PC-9 (cell line): Measurements from ENCODE around the gene CCDC85C. TPM values are rescaled to one million over a fixed set of nuclear protein-coding genes. Genes with fewer than 3 reads are reported as not detected.

Source experiments
- BruUV-seq: library from RNA; stranded (reverse); fragments of 400-500 nt; replicated peaks from 2 replicates; lab custom pipeline; 2021; lab: Mats Ljungman, UMichigan
- CTCF ChIA-PET: fragments of 300-600 bp; sonication (Branson Sonifier 250); formaldehyde crosslinking; loops from one replicate; lab custom pipeline; 2022; ENCODE audit warnings: antibody characterized with exemption; lab: Charles Lee
- POLR2A ChIA-PET: fragments of 300-600 bp; sonication (Branson Sonifier 250); formaldehyde crosslinking; loops from one replicate; lab custom pipeline; 2022; ENCODE audit warnings: antibody characterized with exemption; ENCODE audit not compliant: unreplicated experiment; lab: Charles Lee
- DNase-seq, 2 experiments: peaks; one replicate each; pipeline versions ENCODE4 v3.0.0 to v3.0.0-alpha.2; 2015 to 2022; ENCODE audit warnings: mixed read lengths in 1 of 2
- H2AFZ ChIP-seq: fragments of 200-600 bp; sonication (generic); 2 replicates; pipeline ENCODE4 v1.8.1; 2017; ENCODE audit warnings: antibody characterized with exemption
- H3F3A ChIP-seq: fragments of 200-600 bp; sonication (generic); 2 replicates; pipeline ENCODE4 v1.8.1; 2017; ENCODE audit warnings: antibody characterized with exemption, mild to moderate bottlenecking, low read depth; ENCODE audit not compliant: insufficient read depth
- H3K27ac ChIP-seq: fragments of 200-600 bp; sonication (generic); 2 replicates; pipeline ENCODE4 v1.6.1; 2016; ENCODE audit warnings: mixed run types
- H3K27me3 ChIP-seq: fragments of 200-600 bp; sonication (generic); 2 replicates; pipeline ENCODE4 v1.6.1; 2016; ENCODE audit warnings: low read depth, mixed run types; ENCODE audit not compliant: insufficient read depth
- H3K36me3 ChIP-seq: fragments of 200-600 bp; sonication (generic); 2 replicates; pipeline ENCODE4 v1.6.1; 2016; ENCODE audit warnings: low read depth, mixed run types
- H3K4me1 ChIP-seq: fragments of 200-600 bp; sonication (generic); replicated peaks from 2 replicates; pipeline ENCODE4 v1.6.1; 2016; ENCODE audit warnings: mixed run types; ENCODE audit not compliant: insufficient read depth
- H3K4me2 ChIP-seq: fragments of 200-600 bp; sonication (generic); 2 replicates; pipeline ENCODE4 v1.6.1; 2017; ENCODE audit warnings: mixed run types
- H3K4me3 ChIP-seq: fragments of 200-600 bp; sonication (generic); 2 replicates; pipeline ENCODE4 v1.6.1; 2016; ENCODE audit warnings: mixed run types
- H3K79me2 ChIP-seq: fragments of 200-600 bp; sonication (generic); 2 replicates; pipeline ENCODE4 v1.6.1; 2017; ENCODE audit warnings: low read depth, mixed run types
- H3K9me2 ChIP-seq: fragments of 200-600 bp; sonication (generic); 2 replicates; pipeline ENCODE4 v1.8.1; 2017; ENCODE audit warnings: mild to moderate bottlenecking; ENCODE audit not compliant: insufficient read depth
- H3K9me3 ChIP-seq: fragments of 200-600 bp; sonication (generic); 2 replicates; pipeline ENCODE4 v1.8.1; 2016; ENCODE audit warnings: low read depth; ENCODE audit not compliant: insufficient read depth
- H4K20me1 ChIP-seq: fragments of 200-600 bp; sonication (generic); 2 replicates; pipeline ENCODE4 v1.8.1; 2017; ENCODE audit not compliant: insufficient read depth
- CTCF ChIP-seq: fragments of 200-600 bp; sonication (generic); conservative IDR thresholded peaks from 2 replicates; pipeline ENCODE4 v1.6.1; 2017; ENCODE audit warnings: mixed run types, antibody characterized with exemption, mild to moderate bottlenecking, moderate library complexity
- EZH2 ChIP-seq: fragments of 200-600 bp; sonication (generic); IDR thresholded peaks from 2 replicates; pipeline ENCODE4 v1.8.0; 2017; ENCODE audit warnings: antibody characterized with exemption, low read depth
- intact Hi-C: fragments of 100-400 bp; cut with micrococcal nuclease; formaldehyde crosslinking; loops from one replicate; pipeline ENCODE4 v1.10.0; 2022; ENCODE audit not compliant: unreplicated experiment
- total RNA-seq: library from RNA; stranded (reverse); gene quantifications from 2 replicates; pipeline ENCODE4 v1.2.3, GENCODE V29; 2021

CCDC85C gene
- total RNA-seq, 1 experiment from 2014 or later, result 21.2 TPM

GRCh38 chr14:99560922-99561683, 42.9 kb downstream of the CCDC85C start:
- Histone ChIP-seq H3K79me2 (0 out of 2 replicates have a peak, but pooled peaks cover 3% of the 10 kb centered on the region), H3K27ac (no peak overlapping the region), H4K20me1 (no peaks in the 10 kb centered on the region), H2AFZ (no peak overlapping the region), H3K36me3 (no peaks in the 10 kb centered on the region), H3K4me1 (peaks cover 38% of the 10 kb centered on the region), H3K9me3 (no peaks in the 10 kb centered on the region), H3F3A (no peaks in the 10 kb centered on the region), H3K9me2 (no peaks in the 10 kb centered on the region), H3K4me3 (no peak overlapping the region), H3K4me2 (no peak overlapping the region; the same call in 1 of the 2 replicates), H3K27me3 (no peaks in the 10 kb centered on the region)
- no peak for TF ChIP-seq CTCF
- no peak for TF ChIP-seq EZH2
- ChIA-PET POLR2A (no interaction called here), CTCF (no interaction called here)
- BruUV-seq, result no TSS peak
- intact Hi-C loops, result loop anchor here (1.0 to 5.0 kb wide), 3 partner anchors 13 to 39 kb away; no protein-coding TSS in a partner anchor
- peak; percentile 61 to 70 for DNase-seq

GRCh38 chr14:99560403-99560802, 43.6 kb downstream of the CCDC85C start:
- Histone ChIP-seq H3K79me2 (0 out of 2 replicates have a peak, but pooled peaks cover 3% of the 10 kb centered on the region), H3K4me2 (no peak overlapping the region), H3K36me3 (no peaks in the 10 kb centered on the region), H3K27ac (no peak overlapping the region), H4K20me1 (no peaks in the 10 kb centered on the region), H2AFZ (no peak overlapping the region), H3K9me2 (no peaks in the 10 kb centered on the region), H3K4me1 (peaks cover 31% of the 10 kb centered on the region), H3K27me3 (no peaks in the 10 kb centered on the region), H3F3A (no peaks in the 10 kb centered on the region), H3K9me3 (no peaks in the 10 kb centered on the region), H3K4me3 (no peak overlapping the region)
- POLR2A ChIA-PET, result no interaction called here
- TF ChIP-seq EZH2, result no peak
- no peak for TF ChIP-seq CTCF
- CTCF ChIA-PET, result no interaction called here
- DNase-seq, result no peak
- no TSS peak for BruUV-seq
- intact Hi-C loops, result loop anchor here (5.0 kb wide), 1 partner anchor 38 kb away; no protein-coding TSS in a partner anchor

- Histone ChIP-seq H3K36me3 (no peaks in the 10 kb centered on the region), H3K9me2 (no peaks in the 10 kb centered on the region), H3K4me2 (no peak overlapping the region), H3K4me1 (peaks cover 29% of the 10 kb centered on the region), H4K20me1 (no peaks in the 10 kb centered on the region), H3F3A (no peaks in the 10 kb centered on the region), H2AFZ (no peak overlapping the region), H3K27ac (no peak overlapping the region), H3K27me3 (no peaks in the 10 kb centered on the region), H3K4me3 (no peak overlapping the region), H3K9me3 (no peaks in the 10 kb centered on the region), H3K79me2 (0 out of 2 replicates have a peak, but pooled peaks cover 3% of the 10 kb centered on the region)
- intact Hi-C loops, result no loop called here
- POLR2A ChIA-PET, result interaction anchor here (0.7 kb wide), 1 partner anchor 40 kb away, joined by 3 read pairs; no protein-coding TSS in a partner anchor
- CTCF ChIA-PET, result no interaction called here
- DNase-seq, result no peak
- no TSS peak for BruUV-seq
- TF ChIP-seq CTCF (no peak), EZH2 (no peak)
Measured at GRCh38 chr14:99559286-99559990, 44.6 kb downstream of the CCDC85C start.
